ENCODE measurements around the gene SSUH2.

The SSUH2 gene

DNA sequence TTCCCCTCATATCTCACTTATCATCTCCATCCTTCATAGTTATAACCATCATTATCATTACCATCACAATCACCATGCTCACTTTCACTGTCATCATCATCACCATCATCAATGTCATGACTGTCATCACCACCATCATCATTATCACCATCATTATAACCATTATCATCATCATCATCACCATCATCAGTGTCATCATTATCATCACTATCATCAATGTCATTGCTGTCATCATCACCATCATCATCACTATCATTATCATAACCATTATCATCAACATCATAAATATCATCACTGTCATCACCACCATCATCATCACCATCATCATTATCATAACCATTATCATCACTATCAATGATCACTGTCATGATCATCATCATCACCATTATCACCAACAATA, 44.1 kb downstream of the SSUH2 start:
- H3K4me1 ChIP-seq (ENCODE audit: control insufficient read depth, insufficient read depth, low read length), result peaks cover 3% of the 10 kb centered on the region
- H3K9me3 ChIP-seq (ENCODE audit: control insufficient read depth, insufficient read depth, low read length), result no peaks in the 10 kb centered on the region
- no peaks in the 10 kb centered on the region for H3K36me3 ChIP-seq (ENCODE audit: control insufficient read depth, insufficient read depth, low read length)
- H3K27me3 ChIP-seq (ENCODE audit: control insufficient read depth, insufficient read depth, low read length), result no peaks in the 10 kb centered on the region
- H3K4me3 ChIP-seq (ENCODE audit: low read depth, low read length), result no peak overlapping the region
- no peak overlapping the region for H3K9ac ChIP-seq (ENCODE audit: low read depth, low read length)

DNA sequence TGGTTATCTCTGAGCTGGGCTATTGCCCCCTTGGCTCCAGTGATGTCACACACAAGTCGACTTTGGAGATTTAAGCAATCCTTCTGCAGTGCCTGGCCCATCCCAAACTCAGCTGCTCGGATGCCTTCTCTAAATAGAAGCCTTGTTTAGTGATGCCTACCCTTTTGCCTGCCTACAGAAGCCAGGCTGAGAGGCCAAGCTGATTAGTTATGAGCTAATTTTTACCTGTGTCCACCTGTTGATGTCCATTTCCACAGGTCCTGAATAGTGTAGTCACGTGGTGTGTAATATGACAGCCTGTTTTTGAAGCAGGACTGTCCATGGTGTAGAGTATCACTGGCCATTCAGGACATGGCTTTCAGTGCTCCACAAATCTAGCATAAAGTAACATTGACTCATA, 45.5 kb downstream of the SSUH2 start:
- no peaks in the 10 kb centered on the region for H3K9me3 ChIP-seq (ENCODE audit: control insufficient read depth, insufficient read depth, low read length)
- no peaks in the 10 kb centered on the region for H3K36me3 ChIP-seq (ENCODE audit: control insufficient read depth, insufficient read depth, low read length)
- no peaks in the 10 kb centered on the region for H3K4me1 ChIP-seq (ENCODE audit: control insufficient read depth, insufficient read depth, low read length)
- no peak overlapping the region for H3K4me3 ChIP-seq (ENCODE audit: low read depth, low read length)
- H3K27me3 ChIP-seq (ENCODE audit: control insufficient read depth, insufficient read depth, low read length), result no peaks in the 10 kb centered on the region
- no peak overlapping the region for H3K9ac ChIP-seq (ENCODE audit: low read depth, low read length)

DNA sequence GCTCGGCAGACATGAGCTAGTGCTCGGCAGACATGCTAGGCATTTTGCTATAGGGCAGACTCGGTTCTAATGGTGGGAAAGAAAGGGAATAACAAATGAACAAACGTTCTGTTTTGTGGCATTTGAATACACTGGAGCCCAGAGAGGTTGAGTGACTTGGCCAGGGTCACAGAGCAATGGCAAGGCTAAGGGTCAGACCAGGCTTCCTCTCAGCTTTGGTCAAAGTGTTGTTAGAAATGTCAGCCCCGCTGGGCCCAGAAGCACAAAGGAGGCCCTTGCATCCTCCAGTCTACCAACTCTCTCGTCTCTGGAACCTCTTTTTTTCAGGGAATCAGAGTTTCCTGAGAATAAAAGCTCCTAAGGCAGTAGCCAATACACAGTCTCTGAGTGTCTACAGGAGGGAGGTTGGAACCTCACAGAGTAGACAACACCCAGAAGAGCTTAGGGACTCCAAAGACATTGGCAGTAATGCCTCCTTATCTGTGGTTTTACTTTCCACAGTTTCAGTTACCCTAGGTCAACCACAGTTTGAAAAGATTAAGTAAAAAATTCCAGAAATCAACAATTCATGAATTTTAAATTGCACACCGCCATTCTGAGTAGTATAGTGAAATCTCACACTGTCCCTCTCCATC, 47.3 kb downstream of the SSUH2 start:
- Histone ChIP-seq H3K36me3 (ENCODE audit: control insufficient read depth, insufficient read depth, low read length) (no peaks in the 10 kb centered on the region), H3K9me3 (ENCODE audit: control insufficient read depth, insufficient read depth, low read length) (no peaks in the 10 kb centered on the region), H3K4me1 (ENCODE audit: control insufficient read depth, insufficient read depth, low read length) (no peaks in the 10 kb centered on the region), H3K27me3 (ENCODE audit: control insufficient read depth, insufficient read depth, low read length) (no peaks in the 10 kb centered on the region), H3K4me3 (ENCODE audit: low read depth, low read length) (no peak overlapping the region), H3K9ac (ENCODE audit: low read depth, low read length) (no peak overlapping the region)

DNA sequence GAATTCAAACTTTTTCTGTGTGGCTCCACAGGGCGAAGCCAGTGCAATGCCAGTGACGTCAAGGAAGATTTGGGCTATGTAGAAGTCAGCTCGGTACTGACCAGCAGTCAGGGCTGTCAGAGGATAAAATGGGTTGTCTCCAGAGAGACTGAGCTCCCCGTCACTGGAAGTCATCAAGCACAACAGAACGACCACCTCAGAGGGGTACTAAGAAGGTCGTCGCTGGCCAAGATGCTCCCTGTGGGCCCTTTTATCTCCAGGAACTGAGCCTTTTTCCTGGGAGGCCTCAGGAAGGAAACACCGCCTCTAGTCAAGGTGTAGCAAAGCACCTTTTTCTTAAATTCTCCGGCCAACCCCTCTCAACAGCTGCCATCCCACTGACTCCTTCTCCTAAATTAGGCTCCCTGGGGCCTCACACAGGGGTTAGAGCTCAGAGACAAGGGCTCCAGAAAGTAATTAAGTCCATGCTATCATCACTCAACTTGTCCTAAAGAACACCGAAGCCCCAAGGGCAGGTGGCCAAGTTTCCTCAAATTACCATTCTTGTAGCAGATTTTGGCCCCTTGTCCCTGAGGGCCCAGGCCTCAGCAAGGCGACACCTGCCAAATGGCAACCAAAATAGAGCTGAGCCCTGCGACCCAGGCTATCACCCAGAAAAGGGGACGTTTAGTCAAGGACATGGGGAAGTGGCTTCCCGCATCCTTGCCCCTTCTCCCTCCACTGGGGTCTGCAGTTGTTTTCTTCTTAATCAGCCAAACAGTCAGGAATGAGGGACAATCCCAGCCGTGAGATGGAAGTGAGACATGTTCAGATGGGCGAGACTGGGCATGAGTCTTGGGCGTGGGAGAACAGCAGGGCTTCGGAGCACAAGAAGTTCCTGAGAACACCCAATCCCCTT, 48.0 kb downstream of the SSUH2 start:
- no peak overlapping the region for H3K4me3 ChIP-seq (ENCODE audit: low read depth, low read length)

DNA sequence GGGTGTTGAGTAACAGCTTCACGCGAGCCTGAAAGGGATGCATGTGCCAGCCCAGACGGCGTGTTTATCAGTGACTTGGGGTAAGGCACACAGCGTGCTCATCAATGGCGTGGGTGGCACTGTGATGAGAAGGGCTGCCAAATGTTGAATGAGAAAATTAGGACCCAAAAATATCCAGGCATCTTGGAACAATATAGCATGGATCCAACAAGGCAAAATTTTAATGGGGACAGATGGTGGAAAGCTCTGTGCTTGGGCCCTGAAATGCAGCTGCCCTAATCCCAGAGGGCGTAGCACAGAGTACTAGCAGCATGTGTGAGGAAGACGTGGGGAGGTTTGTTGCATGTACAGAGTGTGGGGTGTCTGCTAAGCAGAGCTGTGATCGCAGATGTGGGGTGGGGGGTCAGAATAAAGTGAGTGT, 48.9 kb downstream of the SSUH2 start:
- no peaks in the 10 kb centered on the region for H3K27me3 ChIP-seq (ENCODE audit: control insufficient read depth, insufficient read depth, low read length)

More for the DNA sequence above, 48.0 kb downstream of the SSUH2 start:
- Histone ChIP-seq H3K4me1 (ENCODE audit: control insufficient read depth, insufficient read depth, low read length) (no peaks in the 10 kb centered on the region), H3K36me3 (ENCODE audit: control insufficient read depth, insufficient read depth, low read length) (no peaks in the 10 kb centered on the region), H3K9ac (ENCODE audit: low read depth, low read length) (no peak overlapping the region), H3K27me3 (ENCODE audit: control insufficient read depth, insufficient read depth, low read length) (no peaks in the 10 kb centered on the region), H3K9me3 (ENCODE audit: control insufficient read depth, insufficient read depth, low read length) (no peaks in the 10 kb centered on the region)

DNA sequence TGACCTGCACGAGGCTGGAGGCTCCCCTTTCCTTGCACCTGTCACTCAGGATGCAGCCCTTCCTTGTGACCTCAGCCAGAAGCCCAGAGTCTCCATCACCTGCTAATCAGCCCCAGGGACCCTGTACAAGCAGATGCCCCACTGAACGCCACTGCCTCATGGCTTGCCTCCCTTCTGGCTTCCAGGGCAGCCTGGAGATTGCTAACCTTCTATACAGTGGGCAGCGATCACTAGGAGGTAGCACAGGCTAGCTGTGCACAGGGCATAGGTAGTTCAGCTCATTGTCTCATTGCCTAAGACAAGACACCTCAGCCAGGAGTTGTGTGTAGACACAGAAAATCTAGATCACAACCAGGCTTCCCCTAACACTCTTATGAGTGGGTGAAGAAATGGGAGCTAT, 49.3 kb downstream of the SSUH2 start:
- Histone ChIP-seq H3K9me3 (ENCODE audit: control insufficient read depth, insufficient read depth, low read length) (no peaks in the 10 kb centered on the region), H3K9ac (ENCODE audit: low read depth, low read length) (no peak overlapping the region), H3K4me1 (ENCODE audit: control insufficient read depth, insufficient read depth, low read length) (no peaks in the 10 kb centered on the region), H3K27me3 (ENCODE audit: control insufficient read depth, insufficient read depth, low read length) (no peaks in the 10 kb centered on the region), H3K36me3 (ENCODE audit: control insufficient read depth, insufficient read depth, low read length) (no peaks in the 10 kb centered on the region), H3K4me3 (ENCODE audit: low read depth, low read length) (no peak overlapping the region)

More for the DNA sequence above, 48.9 kb downstream of the SSUH2 start:
- Histone ChIP-seq H3K9ac (ENCODE audit: low read depth, low read length) (no peak overlapping the region), H3K4me1 (ENCODE audit: control insufficient read depth, insufficient read depth, low read length) (no peaks in the 10 kb centered on the region), H3K9me3 (ENCODE audit: control insufficient read depth, insufficient read depth, low read length) (no peaks in the 10 kb centered on the region), H3K36me3 (ENCODE audit: control insufficient read depth, insufficient read depth, low read length) (no peaks in the 10 kb centered on the region), H3K4me3 (ENCODE audit: low read depth, low read length) (no peak overlapping the region)

DNA sequence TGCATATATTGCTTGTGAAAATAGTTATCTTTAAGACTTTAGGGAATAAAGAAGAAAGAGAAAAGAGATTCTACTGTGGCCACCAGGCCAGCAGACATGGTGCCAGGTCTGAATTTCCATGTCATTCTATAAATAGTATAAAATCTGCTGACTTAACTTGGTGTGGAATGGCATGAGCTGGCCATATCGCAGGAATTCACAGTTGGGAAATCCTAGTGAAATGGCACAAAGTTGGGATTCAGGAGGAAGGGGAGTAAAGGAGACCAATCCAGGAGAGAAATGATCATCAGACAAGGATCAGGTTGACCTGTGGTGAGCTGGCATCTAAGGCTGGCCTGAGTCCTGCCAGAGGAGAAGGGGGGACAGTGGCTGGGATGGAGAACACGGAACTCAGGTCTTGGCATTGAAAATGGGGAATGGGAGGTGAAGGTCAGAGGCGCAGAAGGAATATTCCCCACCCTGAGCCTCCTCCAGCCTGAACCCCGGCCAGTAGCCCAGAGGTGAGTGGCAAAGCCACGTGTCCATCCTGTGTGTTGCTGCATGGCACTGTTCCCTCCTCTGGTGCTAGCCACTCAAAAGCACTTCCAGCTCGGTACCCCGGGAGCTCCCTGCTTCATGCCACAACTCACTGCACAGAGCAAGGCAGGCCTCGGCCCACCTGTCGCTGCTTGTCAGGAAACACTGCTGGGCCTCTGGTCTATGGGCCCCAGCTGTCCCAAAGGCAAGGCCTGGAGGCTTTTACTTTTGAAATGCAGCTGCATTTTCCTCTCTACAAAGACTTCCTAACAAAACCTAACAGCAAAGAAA, 51.4 kb downstream of the SSUH2 start:
- Histone ChIP-seq H3K9me3 (ENCODE audit: control insufficient read depth, insufficient read depth, low read length) (no peaks in the 10 kb centered on the region), H3K9ac (ENCODE audit: low read depth, low read length) (no peak overlapping the region), H3K36me3 (ENCODE audit: control insufficient read depth, insufficient read depth, low read length) (no peaks in the 10 kb centered on the region), H3K27me3 (ENCODE audit: control insufficient read depth, insufficient read depth, low read length) (no peaks in the 10 kb centered on the region), H3K4me1 (ENCODE audit: control insufficient read depth, insufficient read depth, low read length) (no peaks in the 10 kb centered on the region), H3K4me3 (ENCODE audit: low read depth, low read length) (no peak overlapping the region)

DNA sequence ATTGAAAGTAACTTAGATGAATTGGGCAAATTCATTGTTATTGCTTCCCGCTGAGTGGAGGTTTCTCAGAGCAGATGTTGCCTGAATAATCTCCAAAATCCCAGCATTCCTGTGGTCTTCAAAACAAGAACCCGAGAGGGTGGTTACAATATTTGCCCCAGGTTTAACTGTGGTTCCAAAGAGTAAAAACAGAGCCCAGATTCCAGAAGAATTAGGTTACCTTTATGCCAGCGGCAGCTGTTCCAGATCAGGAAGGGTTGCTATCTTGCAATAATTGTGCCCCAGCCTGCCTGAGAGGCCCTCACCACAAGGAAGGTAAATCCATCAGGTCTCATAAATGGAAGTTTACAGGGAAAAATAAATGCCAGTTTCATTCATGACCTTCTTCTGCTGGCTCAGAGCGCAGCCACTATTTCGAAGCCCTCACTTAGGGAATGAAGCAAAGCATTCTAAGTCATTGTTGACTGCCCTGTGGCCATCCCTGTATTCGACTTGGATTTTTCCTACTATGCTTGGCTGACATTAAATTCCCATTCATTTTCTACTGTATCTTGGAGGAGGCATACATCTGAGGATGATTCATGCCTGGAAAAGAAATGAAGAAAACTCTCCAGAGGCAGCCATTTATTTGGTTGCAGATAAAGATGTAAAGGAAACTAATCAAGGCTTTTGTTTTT, 54.6 kb downstream of the SSUH2 start:
- Histone ChIP-seq H3K4me3 (ENCODE audit: low read depth, low read length) (no peak overlapping the region), H3K9ac (ENCODE audit: low read depth, low read length) (no peak overlapping the region), H3K9me3 (ENCODE audit: control insufficient read depth, insufficient read depth, low read length) (no peaks in the 10 kb centered on the region), H3K27me3 (ENCODE audit: control insufficient read depth, insufficient read depth, low read length) (no peaks in the 10 kb centered on the region), H3K4me1 (ENCODE audit: control insufficient read depth, insufficient read depth, low read length) (no peaks in the 10 kb centered on the region), H3K36me3 (ENCODE audit: control insufficient read depth, insufficient read depth, low read length) (no peaks in the 10 kb centered on the region)

DNA sequence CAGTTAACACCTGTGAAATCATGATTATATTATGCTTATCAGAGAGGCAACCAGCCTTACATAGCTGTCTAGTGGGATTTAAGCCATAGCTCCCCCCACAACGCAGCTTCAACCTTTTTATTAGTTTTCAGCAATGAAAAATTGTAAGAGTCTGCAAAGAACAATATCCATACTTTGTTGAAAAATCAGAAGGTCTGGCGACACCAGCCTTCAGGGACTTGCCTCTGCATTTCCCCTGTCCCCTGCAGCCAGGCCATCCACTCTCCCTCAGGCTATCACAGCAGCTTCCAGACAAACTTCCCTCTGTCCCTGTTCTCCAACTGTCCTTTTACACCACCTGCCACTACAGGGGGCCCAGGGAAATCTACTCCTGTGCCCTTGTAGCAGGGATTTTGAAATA, 59.9 kb downstream of the SSUH2 start:
- Histone ChIP-seq H3K27me3 (ENCODE audit: control insufficient read depth, insufficient read depth, low read length) (no peaks in the 10 kb centered on the region), H3K9ac (ENCODE audit: low read depth, low read length) (no peak overlapping the region), H3K9me3 (ENCODE audit: control insufficient read depth, insufficient read depth, low read length) (no peaks in the 10 kb centered on the region), H3K4me3 (ENCODE audit: low read depth, low read length) (no peak overlapping the region), H3K36me3 (ENCODE audit: control insufficient read depth, insufficient read depth, low read length) (no peaks in the 10 kb centered on the region), H3K4me1 (ENCODE audit: control insufficient read depth, insufficient read depth, low read length) (no peaks in the 10 kb centered on the region)

DNA sequence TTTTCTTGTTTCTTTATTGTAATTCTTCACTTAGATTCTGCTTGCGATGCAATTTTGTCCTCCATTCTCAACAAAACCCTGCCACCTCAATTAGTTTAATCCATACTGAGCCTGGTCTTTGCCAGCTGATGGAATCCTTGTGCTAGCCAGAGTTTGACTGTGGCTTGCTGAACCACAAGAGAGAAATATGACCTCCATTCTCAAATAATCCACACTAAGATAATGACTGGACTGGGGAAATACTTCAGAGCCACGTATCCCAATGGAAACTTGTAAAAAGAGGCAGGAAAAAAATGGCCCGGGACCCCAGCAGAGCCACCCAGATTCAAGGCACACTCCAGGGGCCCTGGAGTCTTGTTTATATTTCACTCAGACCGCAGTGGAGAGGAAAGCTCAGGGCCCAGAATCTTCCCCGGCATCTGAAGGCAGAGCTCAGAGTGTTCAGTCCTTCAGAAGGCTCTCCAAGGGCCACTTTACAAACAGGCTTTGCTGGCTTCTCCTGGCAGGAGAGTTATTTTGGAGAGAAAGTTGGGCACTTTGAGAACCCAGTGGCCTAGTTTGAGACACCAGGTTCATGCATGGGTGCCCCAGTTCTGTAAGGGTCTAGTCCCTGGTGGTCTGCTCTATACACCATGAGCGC, 62.7 kb downstream of the SSUH2 start:
- H3K27me3 ChIP-seq (ENCODE audit: control insufficient read depth, insufficient read depth, low read length), result no peaks in the 10 kb centered on the region
- no peak overlapping the region for H3K4me3 ChIP-seq (ENCODE audit: low read depth, low read length)
- no peak overlapping the region for H3K9ac ChIP-seq (ENCODE audit: low read depth, low read length)
- H3K9me3 ChIP-seq (ENCODE audit: control insufficient read depth, insufficient read depth, low read length), result no peaks in the 10 kb centered on the region
- peaks cover 3% of the 10 kb centered on the region for H3K36me3 ChIP-seq (ENCODE audit: control insufficient read depth, insufficient read depth, low read length)
- no peaks in the 10 kb centered on the region for H3K4me1 ChIP-seq (ENCODE audit: control insufficient read depth, insufficient read depth, low read length)

DNA sequence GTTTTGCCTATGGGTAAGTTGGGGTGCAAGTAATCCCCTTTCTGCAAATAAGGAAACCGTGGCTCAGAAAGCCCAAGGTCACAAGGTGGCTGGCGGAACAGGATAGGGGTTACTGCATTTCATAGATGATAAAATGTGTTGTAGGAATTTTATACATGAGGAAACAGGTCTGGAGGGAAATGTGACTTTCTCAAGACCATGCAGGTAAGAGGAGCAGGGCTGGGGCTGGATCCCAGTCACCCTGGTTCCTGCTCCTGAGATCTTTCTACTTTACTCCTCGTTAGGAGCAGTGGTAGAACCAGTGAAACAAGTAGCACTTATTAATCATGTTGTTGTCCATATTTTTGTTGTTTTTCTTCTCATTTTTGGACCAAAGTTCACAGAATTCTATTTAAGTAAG, 63.2 kb downstream of the SSUH2 start:
- H3K4me1 ChIP-seq (ENCODE audit: control insufficient read depth, insufficient read depth, low read length), result no peaks in the 10 kb centered on the region
- no peak overlapping the region for H3K9ac ChIP-seq (ENCODE audit: low read depth, low read length)
- no peak overlapping the region for H3K4me3 ChIP-seq (ENCODE audit: low read depth, low read length)
- H3K27me3 ChIP-seq (ENCODE audit: control insufficient read depth, insufficient read depth, low read length), result no peaks in the 10 kb centered on the region
- no peaks in the 10 kb centered on the region for H3K9me3 ChIP-seq (ENCODE audit: control insufficient read depth, insufficient read depth, low read length)
- peaks cover 3% of the 10 kb centered on the region for H3K36me3 ChIP-seq (ENCODE audit: control insufficient read depth, insufficient read depth, low read length)
